ENCODE data around the gene DOP1A. TPM values are rescaled to one million over a fixed set of nuclear protein-coding genes. Genes with fewer than 3 reads are reported as not detected.

The DOP1A gene
- total RNA-seq, 6 experiments from 2014 or later = 9.5 to 15.4 (median 13.2) TPM

DNA sequence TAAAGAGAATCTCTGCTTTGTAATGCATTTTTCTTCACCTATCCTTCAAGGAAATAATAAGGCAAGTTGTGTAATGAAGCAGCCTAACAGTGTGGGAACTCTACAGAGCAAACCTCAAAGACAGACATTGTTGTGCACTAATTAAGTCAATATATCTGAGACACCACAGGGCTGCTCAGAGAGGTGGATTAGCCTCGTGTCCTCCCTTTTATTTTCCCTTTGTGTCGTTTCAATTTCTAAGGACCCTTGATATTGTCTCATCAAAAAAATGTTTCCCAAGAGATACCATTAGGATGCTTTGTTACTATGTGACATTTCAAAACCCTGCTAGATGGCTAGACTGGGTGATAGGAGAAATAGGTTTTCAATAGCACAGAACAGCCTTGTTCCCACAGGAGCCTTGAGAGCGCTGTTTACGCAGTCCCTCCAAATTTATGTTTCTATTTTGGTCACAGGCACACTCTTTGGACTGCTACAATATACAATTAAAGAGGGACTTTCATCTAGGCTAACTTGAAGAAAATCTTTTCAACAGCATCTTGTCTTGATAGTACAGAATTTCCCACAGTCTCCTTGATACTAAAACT lies 24.9 kb upstream of the DOP1A start:
- peaks cover 8% of the 10 kb centered on the region for H3K4me1 Mint-ChIP-seq (ENCODE audit: low read depth)
- H3K36me3 Mint-ChIP-seq (ENCODE audit: low read depth) = no peaks in the 10 kb centered on the region
- no peaks in the 10 kb centered on the region for H3K9me3 Mint-ChIP-seq
- H3K27ac Mint-ChIP-seq = no peak overlapping the region
- no peak for DNase-seq
- no peak for TF ChIP-seq CTCF (IDR thresholded peaks at IDR 0.05)
- peaks cover 1% of the 10 kb centered on the region; the same call in 1 of the 2 replicates for H3K27me3 Mint-ChIP-seq (ENCODE audit: insufficient read depth)
- H3K4me3 Mint-ChIP-seq = no peak overlapping the region

DNA sequence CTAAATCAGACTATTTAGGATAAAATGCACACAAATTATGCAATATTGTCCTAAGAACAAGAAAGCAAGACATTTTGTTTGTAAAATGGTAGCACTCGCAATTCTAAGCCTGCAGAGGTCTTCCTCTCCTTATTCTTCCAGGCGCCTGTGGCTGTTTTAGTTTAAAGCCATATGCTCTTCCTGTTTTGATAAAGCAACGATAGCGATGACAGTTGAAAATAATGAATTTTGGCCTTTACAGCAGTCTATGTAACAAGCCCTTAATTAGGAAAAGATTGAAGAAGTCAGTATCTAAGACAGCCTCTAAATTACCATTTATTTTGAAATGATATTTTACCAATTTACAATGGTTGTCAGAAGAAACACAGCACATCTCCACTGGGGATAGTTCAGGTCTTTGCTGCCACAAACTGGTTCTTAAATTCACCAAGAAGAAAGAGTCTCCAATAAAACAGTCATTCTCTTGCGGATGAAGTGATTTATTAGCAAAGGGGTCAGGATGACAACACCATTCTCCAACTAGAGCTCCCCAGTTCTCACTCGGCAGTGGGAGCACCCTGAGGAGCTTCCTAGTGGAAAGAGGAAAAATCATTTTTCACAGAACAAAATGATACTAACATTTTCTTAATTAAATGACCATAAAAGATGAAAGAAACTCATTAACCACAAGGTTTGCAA lies 23.2 kb upstream of the DOP1A start:
- no peak overlapping the region for H3K4me3 Mint-ChIP-seq
- H3K36me3 Mint-ChIP-seq (ENCODE audit: low read depth) = no peaks in the 10 kb centered on the region
- no peak for DNase-seq
- peaks cover 1% of the 10 kb centered on the region; the same call in 1 of the 2 replicates for H3K27me3 Mint-ChIP-seq (ENCODE audit: insufficient read depth)
- H3K4me1 Mint-ChIP-seq (ENCODE audit: low read depth) = no peaks in the 10 kb centered on the region
- H3K27ac Mint-ChIP-seq = no peak overlapping the region
- TF ChIP-seq CTCF (IDR thresholded peaks at IDR 0.05) = no peak
- no peaks in the 10 kb centered on the region for H3K9me3 Mint-ChIP-seq

GRCh38 chr6:83047065-83047754 lies 20.3 kb upstream of the DOP1A start:
- TF ChIP-seq CTCF (IDR thresholded peaks at IDR 0.05) = no peak
- Mint-ChIP-seq H3K4me1 (ENCODE audit: low read depth) (no peaks in the 10 kb centered on the region), H3K27ac (no peak overlapping the region), H3K36me3 (ENCODE audit: low read depth) (no peaks in the 10 kb centered on the region), H3K9me3 (no peaks in the 10 kb centered on the region), H3K27me3 (ENCODE audit: insufficient read depth) (no peaks in the 10 kb centered on the region), H3K4me3 (no peak overlapping the region)
- no peak for DNase-seq

DNA sequence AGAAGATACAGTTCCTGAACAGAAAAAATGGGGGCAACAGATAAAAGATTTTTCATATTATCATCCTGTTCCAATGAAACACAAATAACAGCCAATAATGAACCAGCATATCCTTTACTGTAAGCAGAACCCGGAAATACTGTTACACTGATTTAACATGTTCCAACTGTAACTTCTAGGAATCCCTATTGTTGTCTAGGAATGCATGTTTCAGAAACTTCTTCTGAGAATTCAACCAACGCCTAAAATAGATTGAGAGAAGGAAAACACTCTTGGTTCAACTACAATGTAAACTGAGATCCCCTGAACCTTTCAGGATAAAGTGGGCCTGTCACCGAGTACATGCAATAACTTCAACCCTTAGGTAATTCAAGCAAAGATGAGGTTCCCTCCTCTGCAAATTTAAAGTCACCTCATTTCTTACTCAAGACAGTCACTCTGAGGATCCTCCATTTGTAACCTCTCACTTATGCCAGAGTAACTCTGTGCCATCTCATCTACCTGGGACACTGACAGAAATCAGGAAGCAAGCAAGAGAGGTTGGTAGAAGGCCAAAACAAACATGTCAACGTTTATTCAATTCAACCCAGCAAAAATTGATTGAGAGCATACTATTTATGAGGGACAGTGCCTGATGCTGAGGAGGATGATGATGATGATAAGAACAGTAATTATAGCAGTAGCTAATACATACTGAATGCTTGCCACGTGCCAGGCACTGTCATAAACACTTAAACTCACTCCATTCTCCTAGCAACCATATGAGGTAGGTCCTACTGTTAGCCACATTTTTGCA lies 15.9 kb upstream of the DOP1A start:
- H3K4me3 Mint-ChIP-seq = no peak overlapping the region
- no peaks in the 10 kb centered on the region; the same call in 1 of the 2 replicates for H3K27me3 Mint-ChIP-seq (ENCODE audit: insufficient read depth)
- DNase-seq = no peak
- H3K27ac Mint-ChIP-seq = no peak overlapping the region
- H3K9me3 Mint-ChIP-seq = no peaks in the 10 kb centered on the region
- peaks cover 6% of the 10 kb centered on the region for H3K4me1 Mint-ChIP-seq (ENCODE audit: low read depth)
- peaks cover 5% of the 10 kb centered on the region; the same call in 1 of the 2 replicates for H3K36me3 Mint-ChIP-seq (ENCODE audit: low read depth)
- no peak for TF ChIP-seq CTCF (IDR thresholded peaks at IDR 0.05)

DNA sequence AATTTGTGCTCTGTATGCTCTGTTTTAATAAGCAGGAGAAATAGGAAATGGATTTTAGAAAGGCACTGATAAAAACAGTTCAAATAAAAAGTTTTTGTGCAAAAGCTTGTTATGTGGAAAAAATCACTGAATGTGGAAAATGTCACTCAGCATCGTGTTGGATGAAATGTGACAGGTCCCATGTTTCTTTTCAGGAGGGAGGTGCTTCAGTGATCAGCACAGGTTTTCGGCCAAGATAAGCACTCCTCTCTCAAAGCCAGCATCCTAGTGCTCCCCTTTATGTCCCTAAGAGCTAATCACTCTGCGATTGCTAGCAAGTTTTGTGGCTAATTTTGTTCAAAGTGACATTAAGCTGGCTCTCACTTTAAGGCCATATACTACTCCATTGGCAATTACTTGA lies 13.8 kb upstream of the DOP1A start:
- TF ChIP-seq CTCF (IDR thresholded peaks at IDR 0.05) = no peak
- Mint-ChIP-seq H3K36me3 (ENCODE audit: low read depth) (peaks cover 5% of the 10 kb centered on the region; the same call in 1 of the 2 replicates), H3K27me3 (ENCODE audit: insufficient read depth) (no peaks in the 10 kb centered on the region; the same call in 1 of the 2 replicates), H3K9me3 (no peaks in the 10 kb centered on the region), H3K27ac (no peak overlapping the region), H3K4me3 (no peak overlapping the region), H3K4me1 (ENCODE audit: low read depth) (peaks cover 6% of the 10 kb centered on the region)
- no peak for DNase-seq
